ENCODE data around the gene EDEM3. TPM values are rescaled to one million over a fixed set of nuclear protein-coding genes. Genes with fewer than 3 reads are reported as not detected.

Gene EDEM3
- total and polyA plus RNA-seq, 2 of the 8 experiments (the other 6 are each of a cell fraction or from before 2014, with no cell fraction given): 1.6 to 14.0 TPM

- TF ChIP-seq TEAD4 (IDR thresholded peaks at IDR 0.05; ENCODE audit: low read depth, low read length): no peak
- no peak for TF ChIP-seq TAF7 (optimal IDR thresholded peaks at IDR 0.05; ENCODE audit: borderline replicate concordance, low read depth, low read length)
- TF ChIP-seq TCF12 (IDR thresholded peaks at IDR 0.05; ENCODE audit: low read depth, low read length): no peak
These were observed 89.3 kb downstream of the EDEM3 start (continued) for GRCh38 chr1:184665360-184665759.

Measured in H1 (cell line).